DMS114 treated with DMSO at 0.1 percent for 48 hours (cell line): ENCODE measurements around the gene CREG2.

Experiments used
- DNase-seq: peaks from one replicate; lab custom pipeline; 2025; ENCODE audit not compliant: unreplicated experiment; lab: John Stamatoyannopoulos, UW

The CREG2 gene

GRCh38 chr2:101310090-101310833, 77.0 kb downstream of the CREG2 start:
- DNase-seq: no peak

GRCh38 chr2:101308432-101309210, 78.7 kb downstream of the CREG2 start, which contains the start of gene RNF149:
Gene RNF149 (minus strand): TSS chr2:101308701. CDS start chr2:101308588, 113 bp downstream.
- peak; percentile 71 for DNase-seq

- DNase-seq: no peak
Observed at GRCh38 chr2:101307950-101308431, 79.3 kb downstream of the CREG2 start.

GRCh38 chr2:101307503-101307902, 79.8 kb downstream of the CREG2 start:
- no peak for DNase-seq

DNA sequence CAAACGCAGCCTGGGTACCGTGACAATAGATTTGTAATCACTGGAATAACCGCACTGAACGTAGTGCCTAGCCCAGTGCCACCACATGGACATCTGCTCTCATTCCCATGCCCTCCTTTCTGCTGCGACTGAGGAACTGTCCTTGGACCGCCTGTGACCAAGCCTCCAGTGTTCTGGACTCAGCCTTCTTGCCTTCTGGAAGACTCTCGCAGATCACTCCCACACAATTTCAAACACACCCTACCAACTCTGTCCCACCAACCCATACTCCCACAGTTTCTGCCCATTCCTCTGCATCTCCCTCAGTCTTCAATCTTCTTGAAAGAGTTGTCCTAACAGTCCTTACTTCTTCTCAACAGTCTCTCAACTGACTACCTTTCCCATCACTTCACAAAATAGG, 80.9 kb downstream of the CREG2 start:
- DNase-seq: no peak

- no peak for DNase-seq
Observed at GRCh38 chr2:101305492-101306078, 81.7 kb downstream of the CREG2 start.

GRCh38 chr2:101305035-101305434, 82.3 kb downstream of the CREG2 start:
- DNase-seq: no peak

DNA sequence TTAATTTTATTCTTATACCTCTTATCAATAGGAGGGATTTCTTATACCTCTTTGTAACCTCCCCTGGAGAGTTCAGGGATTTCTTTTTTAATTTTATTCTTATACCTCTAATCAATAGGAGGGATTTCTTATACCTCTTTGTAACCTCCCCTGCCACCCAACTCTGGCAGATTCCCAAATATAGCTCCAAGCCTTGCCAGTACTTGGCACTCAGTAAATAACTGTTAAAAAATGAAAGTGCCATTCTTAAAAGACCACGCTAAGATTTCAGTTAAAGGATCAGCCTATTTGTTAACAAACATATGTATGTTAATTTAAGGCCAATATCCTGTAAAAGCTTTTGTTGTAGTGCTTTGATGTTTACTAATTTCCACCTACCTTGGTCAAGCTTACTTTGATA, 83.6 kb downstream of the CREG2 start:
- no peak for DNase-seq

- no peak for DNase-seq
Observed at GRCh38 chr2:101302016-101302415, 85.3 kb downstream of the CREG2 start.

DNA sequence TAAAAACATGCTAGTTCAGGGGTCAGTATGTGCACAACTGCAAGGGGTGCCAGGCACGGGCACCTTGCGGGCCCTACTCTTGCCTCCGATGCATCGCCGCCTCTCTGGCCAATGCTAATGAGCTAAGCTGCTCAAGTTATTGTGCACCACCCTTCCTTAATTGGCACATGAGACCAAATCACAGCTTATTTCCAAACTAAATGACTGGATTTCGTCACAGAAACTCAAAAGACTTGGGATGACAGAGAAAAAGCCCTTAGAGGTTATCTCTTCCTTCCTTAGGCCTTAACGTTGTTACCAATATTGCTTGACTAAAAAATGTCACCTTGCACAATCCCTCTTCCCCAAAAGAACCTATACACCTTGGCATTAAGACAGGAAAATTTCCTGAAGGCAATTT, 86.5 kb downstream of the CREG2 start:
- DNase-seq: no peak

DNA sequence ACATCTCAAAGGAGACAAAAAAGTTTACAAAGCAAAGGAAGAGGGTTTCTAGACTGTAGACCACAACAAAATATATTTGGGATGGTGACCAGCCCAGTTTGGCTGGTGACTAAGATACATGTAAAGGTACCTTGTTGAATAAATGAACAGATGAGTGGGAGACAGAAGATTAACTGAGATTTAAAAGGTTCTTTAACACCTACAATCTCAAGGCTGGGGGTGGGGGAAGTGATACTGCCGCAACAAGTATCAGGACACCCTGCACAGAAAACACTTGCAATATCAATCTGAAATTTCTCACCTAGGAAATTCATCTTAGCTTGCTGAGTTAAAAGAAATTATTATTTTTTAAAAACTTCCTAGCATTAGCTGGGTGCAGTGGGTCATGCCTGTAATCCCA, 87.1 kb downstream of the CREG2 start:
- no peak for DNase-seq

DNA sequence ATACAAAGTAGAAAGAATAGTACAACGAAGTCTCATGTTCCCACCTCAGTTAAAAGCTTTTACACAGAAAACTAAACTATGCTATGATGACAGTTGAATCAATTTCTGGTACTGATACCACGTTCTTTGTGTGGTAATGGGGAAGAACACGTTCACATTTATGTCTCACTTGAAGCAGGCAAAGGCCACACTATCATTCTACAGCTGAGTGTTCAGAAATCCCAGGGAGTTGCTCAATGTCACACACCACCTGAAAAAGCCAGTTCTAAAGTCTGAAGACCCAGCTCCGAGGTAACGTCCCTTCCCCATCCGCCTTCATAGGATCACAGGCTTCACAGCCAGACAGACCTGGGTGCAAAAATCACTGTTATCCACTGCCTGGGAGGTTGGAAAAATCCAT, 87.7 kb downstream of the CREG2 start:
- no peak for DNase-seq

DNA sequence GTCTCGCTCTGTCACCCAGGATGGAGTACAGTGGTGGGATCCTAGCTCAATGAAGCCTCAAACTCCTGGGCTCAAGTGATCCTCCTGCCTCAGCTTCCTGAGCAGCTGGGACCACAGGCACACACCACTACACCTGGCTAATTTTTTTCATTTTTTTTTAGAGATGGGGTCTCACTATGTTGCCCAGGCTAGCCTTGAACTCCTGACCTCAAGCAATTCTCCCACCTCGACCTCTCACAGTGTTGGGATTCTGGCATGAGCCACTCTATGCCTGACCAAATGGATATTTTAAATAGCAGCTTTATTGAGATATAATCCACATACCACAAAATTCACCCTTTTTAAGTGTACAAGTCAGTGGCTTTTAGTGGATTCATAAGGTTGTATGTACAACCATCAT, 89.9 kb downstream of the CREG2 start:
- no peak for DNase-seq

GRCh38 chr2:101296371-101296770, 90.9 kb downstream of the CREG2 start:
- DNase-seq: no peak

- DNase-seq: no peak
Observed at GRCh38 chr2:101295895-101296294, 91.4 kb downstream of the CREG2 start.
